ENCODE results near the gene VWA7. TPM values are rescaled to one million over a fixed set of nuclear protein-coding genes. Genes with fewer than 3 reads are reported as not detected.
"Not testable (repeated sequence)": the region's sequence is repeated elsewhere in the genome, so short reads cannot be mapped to it uniquely, and the experiment has no call there.

The VWA7 gene
- polyA plus RNA-seq, 1 of the 3 experiments (the other 2 are of a cell fraction) = 0.56 TPM

DNA sequence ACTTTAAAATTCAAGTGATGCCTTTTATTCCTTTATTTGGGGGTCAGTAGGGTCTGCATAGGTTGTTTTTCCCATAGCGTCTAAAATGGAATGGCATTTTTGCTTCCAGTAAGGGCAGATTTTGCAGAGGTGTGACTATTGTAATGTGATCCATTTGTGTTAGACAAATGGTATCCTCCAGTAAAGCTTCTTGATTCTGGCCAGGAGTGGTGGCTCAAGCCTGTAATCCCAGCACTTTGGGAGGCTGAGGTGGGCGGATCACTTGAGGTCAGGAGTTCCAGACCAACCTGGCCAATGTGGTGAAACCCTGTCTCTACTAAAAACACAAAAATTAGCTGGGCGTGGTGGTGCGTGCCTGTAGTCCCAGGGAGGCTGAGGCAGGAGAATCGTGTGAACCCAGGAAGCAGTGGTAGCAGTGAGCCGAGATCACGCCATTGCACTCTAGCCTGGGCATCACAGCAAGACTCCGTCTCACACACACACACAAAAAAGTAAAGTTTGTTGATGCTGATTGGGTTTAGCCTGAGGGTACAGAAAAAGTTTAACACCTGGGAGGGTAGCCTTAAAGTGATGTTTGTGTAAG is 40.9 kb upstream of the VWA7 start:
- H3K79me2 ChIP-seq (ENCODE audit: insufficient read depth) = peaks cover 10% of the 10 kb centered on the region
- H2AFZ ChIP-seq (ENCODE audit: low read depth); H4K20me1 ChIP-seq (ENCODE audit: insufficient read depth); H3K36me3 ChIP-seq (replicated peaks in 1 of 2; ENCODE audit: control insufficient read depth in 1 of 2, insufficient read depth in 2 of 2, low read length in 1 of 2); POLR2A ChIA-PET; H3K9ac ChIP-seq; H3K27me3 ChIP-seq (ENCODE audit: insufficient read depth); H3K4me1 ChIP-seq (ENCODE audit: control insufficient read depth in 1 of 2, insufficient read depth in 2 of 2, low read depth in 1 of 2, low read length in 1 of 2); H3K27ac ChIP-seq (ENCODE audit: low read depth in 2 of 2, low read length in 1 of 2); H3K9me2 ChIP-seq; H3K9me3 ChIP-seq; CTCF ChIA-PET; DNase-seq: not testable (repeated sequence)
- peak overlapping the region; percentile 26 to 39; a peak in 2 of 4 replicates for H3K4me3 ChIP-seq (ENCODE audit: low read depth in 2 of 2, low read length in 1 of 2)
- H3K4me2 ChIP-seq = peak overlapping the region; percentile 50
- peaks cover 17% of the 10 kb centered on the region for H3F3A ChIP-seq (replicated peaks; ENCODE audit: insufficient read depth)
- WGBS (ENCODE audit: low lambda C conversion rate) = 84% methylated on average over 8 of the region's 8 CpGs

DNA sequence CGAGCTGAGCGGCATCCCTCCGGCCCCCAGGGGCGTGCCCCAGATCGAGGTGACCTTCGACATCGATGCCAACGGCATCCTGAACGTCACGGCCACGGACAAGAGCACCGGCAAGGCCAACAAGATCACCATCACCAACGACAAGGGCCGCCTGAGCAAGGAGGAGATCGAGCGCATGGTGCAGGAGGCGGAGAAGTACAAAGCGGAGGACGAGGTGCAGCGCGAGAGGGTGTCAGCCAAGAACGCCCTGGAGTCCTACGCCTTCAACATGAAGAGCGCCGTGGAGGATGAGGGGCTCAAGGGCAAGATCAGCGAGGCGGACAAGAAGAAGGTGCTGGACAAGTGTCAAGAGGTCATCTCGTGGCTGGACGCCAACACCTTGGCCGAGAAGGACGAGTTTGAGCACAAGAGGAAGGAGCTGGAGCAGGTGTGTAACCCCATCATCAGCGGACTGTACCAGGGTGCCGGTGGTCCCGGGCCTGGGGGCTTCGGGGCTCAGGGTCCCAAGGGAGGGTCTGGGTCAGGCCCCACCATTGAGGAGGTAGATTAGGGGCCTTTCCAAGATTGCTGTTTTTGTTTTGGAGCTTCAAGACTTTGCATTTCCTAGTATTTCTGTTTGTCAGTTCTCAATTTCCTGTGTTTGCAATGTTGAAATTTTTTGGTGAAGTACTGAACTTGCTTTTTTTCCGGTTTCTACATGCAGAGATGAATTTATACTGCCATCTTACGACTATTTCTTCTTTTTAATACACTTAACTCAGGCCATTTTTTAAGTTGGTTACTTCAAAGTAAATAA is 40.2 kb upstream of the VWA7 start:
- H4K20me1 ChIP-seq (ENCODE audit: insufficient read depth); H3K9ac ChIP-seq; H3K4me1 ChIP-seq (ENCODE audit: control insufficient read depth in 1 of 2, insufficient read depth in 2 of 2, low read depth in 1 of 2, low read length in 1 of 2); DNase-seq; H3K9me3 ChIP-seq; H3K27me3 ChIP-seq (ENCODE audit: insufficient read depth); POLR2A ChIA-PET; H2AFZ ChIP-seq (ENCODE audit: low read depth); H3K27ac ChIP-seq (ENCODE audit: low read depth in 2 of 2, low read length in 1 of 2); H3K9me2 ChIP-seq; CTCF ChIA-PET; H3K36me3 ChIP-seq (replicated peaks in 1 of 2; ENCODE audit: control insufficient read depth in 1 of 2, insufficient read depth in 2 of 2, low read length in 1 of 2): not testable (repeated sequence)
- peak overlapping the region; percentile 26 to 39; a peak in 2 of 4 replicates for H3K4me3 ChIP-seq (ENCODE audit: low read depth in 2 of 2, low read length in 1 of 2)
- H3F3A ChIP-seq (replicated peaks; ENCODE audit: insufficient read depth) = peaks cover 11% of the 10 kb centered on the region
- 84% methylated on average over 7 of the region's 37 CpGs for WGBS (ENCODE audit: low lambda C conversion rate)
- H3K79me2 ChIP-seq (ENCODE audit: insufficient read depth) = peaks cover 10% of the 10 kb centered on the region
- peak overlapping the region; percentile 50 for H3K4me2 ChIP-seq

DNA sequence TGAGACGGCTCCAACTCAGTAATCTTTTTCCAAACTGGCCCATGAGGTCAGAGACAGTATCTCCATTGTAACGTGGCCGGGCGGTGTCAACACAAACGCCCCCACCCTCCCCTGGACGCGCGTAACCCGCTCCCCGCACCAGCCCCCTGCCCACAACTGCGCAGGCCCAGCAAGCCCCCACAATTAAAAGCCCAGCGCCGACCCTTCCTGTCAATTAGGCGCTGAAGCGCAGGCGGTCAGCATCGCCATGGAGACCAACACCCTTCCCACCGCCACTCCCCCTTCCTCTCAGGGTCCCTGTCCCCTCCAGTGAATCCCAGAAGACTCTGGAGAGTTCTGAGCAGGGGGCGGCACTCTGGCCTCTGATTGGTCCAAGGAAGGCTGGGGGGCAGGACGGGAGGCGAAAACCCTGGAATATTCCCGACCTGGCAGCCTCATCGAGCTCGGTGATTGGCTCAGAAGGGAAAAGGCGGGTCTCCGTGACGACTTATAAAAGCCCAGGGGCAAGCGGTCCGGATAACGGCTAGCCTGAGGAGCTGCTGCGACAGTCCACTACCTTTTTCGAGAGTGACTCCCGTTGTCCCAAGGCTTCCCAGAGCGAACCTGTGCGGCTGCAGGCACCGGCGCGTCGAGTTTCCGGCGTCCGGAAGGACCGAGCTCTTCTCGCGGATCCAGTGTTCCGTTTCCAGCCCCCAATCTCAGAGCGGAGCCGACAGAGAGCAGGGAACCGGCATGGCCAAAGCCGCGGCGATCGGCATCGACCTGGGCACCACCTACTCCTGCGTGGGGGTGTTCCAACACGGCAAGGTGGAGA is 38.1 kb upstream of the VWA7 start, which contains the start of the genes HSPA1A and HSPA1L:
TSS of gene HSPA1A (plus strand) at position 519 of the 814 bp plus-strand sequence. CDS start at position 733, 214 bp downstream.
TSS of gene HSPA1L (minus strand) at position 259 of the 814 bp plus-strand sequence. CDS start 3,311 bp downstream, outside the sequence.
- no peaks in the 10 kb centered on the region for H3K27me3 ChIP-seq (ENCODE audit: insufficient read depth)
- H3K9ac ChIP-seq = peak within 1 kb of the TSS; percentile 74; the same call in 1 of the 2 replicates
- no peaks in the 10 kb centered on the region for H3K9me3 ChIP-seq
- ChIA-PET POLR2A (interaction anchor here (0.5 to 2.2 kb wide), 15 partner anchors 9 to 313 kb away, joined by 3 to 10 read pairs (median 4); partner anchors contain the start of genes ATF6B, DDAH2, EHMT2 and HSPA1B), CTCF (interaction anchor here (1.9 to 4.5 kb wide), 3 partner anchors 15 to 24 kb away, joined by 7 to 27 read pairs (median 13); partner anchors contain the start of gene VARS1)
- H3K36me3 ChIP-seq (replicated peaks in 1 of 2; ENCODE audit: control insufficient read depth in 1 of 2, insufficient read depth in 2 of 2, low read length in 1 of 2) = no peaks in the 10 kb centered on the region
- H3F3A ChIP-seq (replicated peaks; ENCODE audit: insufficient read depth) = peaks cover 11% of the 10 kb centered on the region
- H3K4me2 ChIP-seq = peak within 1 kb of the TSS; percentile 97
- no peaks in the 10 kb centered on the region for H3K9me2 ChIP-seq
- peak within 1 kb of the TSS; percentile 98 for H3K27ac ChIP-seq (ENCODE audit: low read depth in 2 of 2, low read length in 1 of 2)
- peaks cover 4 to 6% of the 10 kb centered on the region in 2 experiments; a peak in 2 of 4 replicates for H3K4me1 ChIP-seq (ENCODE audit: control insufficient read depth in 1 of 2, insufficient read depth in 2 of 2, low read depth in 1 of 2, low read length in 1 of 2)
- H4K20me1 ChIP-seq (ENCODE audit: insufficient read depth) = no peaks in the 10 kb centered on the region
- DNase-seq = peak; percentile 94
- H3K79me2 ChIP-seq (ENCODE audit: insufficient read depth) = peaks cover 10% of the 10 kb centered on the region
- peak within 1 kb of the TSS; percentile 71 for H2AFZ ChIP-seq (ENCODE audit: low read depth)
- peak within 1 kb of the TSS; percentile 62 to 79 for H3K4me3 ChIP-seq (ENCODE audit: low read depth in 2 of 2, low read length in 1 of 2)
- 2% methylated on average over 44 of the region's 56 CpGs for WGBS (ENCODE audit: low lambda C conversion rate)
- peak; percentile 76 for TF ChIP-seq MXI1 (IDR thresholded peaks at IDR 0.05; ENCODE audit: low read depth, low read length)
- TF ChIP-seq FOSL2 (IDR thresholded peaks at IDR 0.05; ENCODE audit: borderline replicate concordance, low read depth) = no peak
- TF ChIP-seq SMC3 (IDR thresholded peaks at IDR 0.05; ENCODE audit: low read depth, low read length) = 0 out of 2 replicates have a peak, but pooled peaks have one; percentile 7
- TF ChIP-seq POLR2AphosphoS5 (IDR thresholded peaks at IDR 0.05; ENCODE audit: low read depth, low read length) = peak; percentile 100
- TF ChIP-seq RFX5 (IDR thresholded peaks at IDR 0.05; ENCODE audit: low read length) = peak; percentile 80
- TF ChIP-seq, protein P1, sequence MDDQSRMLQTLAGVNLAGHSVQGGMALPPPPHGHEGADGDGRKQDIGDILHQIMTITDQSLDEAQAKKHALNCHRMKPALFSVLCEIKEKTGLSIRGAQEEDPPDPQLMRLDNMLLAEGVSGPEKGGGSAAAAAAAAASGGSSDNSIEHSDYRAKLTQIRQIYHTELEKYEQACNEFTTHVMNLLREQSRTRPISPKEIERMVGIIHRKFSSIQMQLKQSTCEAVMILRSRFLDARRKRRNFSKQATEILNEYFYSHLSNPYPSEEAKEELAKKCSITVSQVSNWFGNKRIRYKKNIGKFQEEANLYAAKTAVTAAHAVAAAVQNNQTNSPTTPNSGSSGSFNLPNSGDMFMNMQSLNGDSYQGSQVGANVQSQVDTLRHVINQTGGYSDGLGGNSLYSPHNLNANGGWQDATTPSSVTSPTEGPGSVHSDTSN (IDR thresholded peaks at IDR 0.05) = peak; percentile 35
- TF ChIP-seq GATA2 (CRISPR knock-in tag; IDR thresholded peaks at IDR 0.05) = no peak
- TF ChIP-seq, protein P2, sequence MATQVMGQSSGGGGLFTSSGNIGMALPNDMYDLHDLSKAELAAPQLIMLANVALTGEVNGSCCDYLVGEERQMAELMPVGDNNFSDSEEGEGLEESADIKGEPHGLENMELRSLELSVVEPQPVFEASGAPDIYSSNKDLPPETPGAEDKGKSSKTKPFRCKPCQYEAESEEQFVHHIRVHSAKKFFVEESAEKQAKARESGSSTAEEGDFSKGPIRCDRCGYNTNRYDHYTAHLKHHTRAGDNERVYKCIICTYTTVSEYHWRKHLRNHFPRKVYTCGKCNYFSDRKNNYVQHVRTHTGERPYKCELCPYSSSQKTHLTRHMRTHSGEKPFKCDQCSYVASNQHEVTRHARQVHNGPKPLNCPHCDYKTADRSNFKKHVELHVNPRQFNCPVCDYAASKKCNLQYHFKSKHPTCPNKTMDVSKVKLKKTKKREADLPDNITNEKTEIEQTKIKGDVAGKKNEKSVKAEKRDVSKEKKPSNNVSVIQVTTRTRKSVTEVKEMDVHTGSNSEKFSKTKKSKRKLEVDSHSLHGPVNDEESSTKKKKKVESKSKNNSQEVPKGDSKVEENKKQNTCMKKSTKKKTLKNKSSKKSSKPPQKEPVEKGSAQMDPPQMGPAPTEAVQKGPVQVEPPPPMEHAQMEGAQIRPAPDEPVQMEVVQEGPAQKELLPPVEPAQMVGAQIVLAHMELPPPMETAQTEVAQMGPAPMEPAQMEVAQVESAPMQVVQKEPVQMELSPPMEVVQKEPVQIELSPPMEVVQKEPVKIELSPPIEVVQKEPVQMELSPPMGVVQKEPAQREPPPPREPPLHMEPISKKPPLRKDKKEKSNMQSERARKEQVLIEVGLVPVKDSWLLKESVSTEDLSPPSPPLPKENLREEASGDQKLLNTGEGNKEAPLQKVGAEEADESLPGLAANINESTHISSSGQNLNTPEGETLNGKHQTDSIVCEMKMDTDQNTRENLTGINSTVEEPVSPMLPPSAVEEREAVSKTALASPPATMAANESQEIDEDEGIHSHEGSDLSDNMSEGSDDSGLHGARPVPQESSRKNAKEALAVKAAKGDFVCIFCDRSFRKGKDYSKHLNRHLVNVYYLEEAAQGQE (IDR thresholded peaks at IDR 0.05; ENCODE audit: low read depth, low read length) = 0 out of 2 replicates have a peak, but pooled peaks have one; percentile 41
- peak; percentile 46; the same call in 1 of the 2 replicates for TF ChIP-seq NRF1 (IDR thresholded peaks at IDR 0.05; ENCODE audit: low read depth, low read length)
- no peak for TF ChIP-seq YY1 (IDR thresholded peaks at IDR 0.05; ENCODE audit: low read depth)
- 0 out of 2 replicates have a peak, but pooled peaks have one; percentile 49 for TF ChIP-seq RCOR1 (IDR thresholded peaks at IDR 0.05; ENCODE audit: low read length)
- TF ChIP-seq TAF1 (IDR thresholded peaks at IDR 0.05; ENCODE audit: borderline replicate concordance, low read depth, low read length) = peak; percentile 92; the same call in 1 of the 2 replicates
- no peak for TF ChIP-seq RAD21 (IDR thresholded peaks at IDR 0.05; ENCODE audit: low read length)

All from SK-N-SH (cell line).